H1 (cell line): Measurements from ENCODE around the gene UBE2Q2. TPM values are rescaled to one million over a fixed set of nuclear protein-coding genes. Genes with fewer than 3 reads are reported as not detected.

Experiments used
- CEBPB ChIP-seq: IDR thresholded peaks from 2 replicates; pipeline ENCODE4 v1.6.1; 2012; ENCODE audit warnings: low read depth, low read length
- CHD7 ChIP-seq: fragments of 300-600 bp; sonication (generic); IDR thresholded peaks from 2 replicates; pipeline ENCODE4 v1.7.1; 2012; ENCODE audit warnings: low read length, moderate library complexity, mild to moderate bottlenecking, inconsistent platforms; ENCODE audit not compliant: insufficient replicate concordance
- GTF2F1 ChIP-seq: IDR thresholded peaks from 2 replicates; pipeline ENCODE4 v1.6.1; 2012; ENCODE audit warnings: low read depth, low read length, improper control_type of control experiment, borderline replicate concordance
- NRF1 ChIP-seq: IDR thresholded peaks from 2 replicates; pipeline ENCODE4 v1.6.1; 2011; ENCODE audit warnings: mild to moderate bottlenecking, low read depth, low read length, improper control_type of control experiment
- SIN3A ChIP-seq, 2 experiments: IDR thresholded peaks in 1 of 2; conservative IDR thresholded peaks in 1 of 2; 2 replicates each; pipeline ENCODE4 v1.6.1; 2011 to 2012; ENCODE audit warnings: low read length in 2 of 2, improper control_type of control experiment in 1 of 2, low read depth in 1 of 2, mild to moderate bottlenecking in 1 of 2
- polyA plus RNA-seq, 7 experiments: library from polyadenylated mRNA; depleted of rRNA in 3 of 7; stranded (reverse) in 5 of 7; unstranded in 2 of 7; fragments of >200 nt in 5 of 7; fragments of 200-250 nt in 2 of 7; gene quantifications; 1 replicate in 5 of 7; 2 replicates in 1 of 7; 4 replicates in 1 of 7; pipeline versions ENCODE4 v1.2.1 to v1.2.3, GENCODE V29; 2011 to 2013; ENCODE audit warnings: missing spikeins in 2 of 7, mixed read lengths in 2 of 7
- total RNA-seq: library from RNA; stranded (reverse); fragmentation: NEBNext Ultra II Directional; extraction: Animal tissue kit (Norgen Biotek cat#: 25700); gene quantifications from 2 replicates; pipeline ENCODE4 v1.2.1, GENCODE V29; 2021

Gene UBE2Q2
- total and polyA plus RNA-seq, 2 of the 8 experiments (the other 6 are each of a cell fraction or from before 2014, with no cell fraction given): 10.1 to 22.7 TPM

- TF ChIP-seq CHD7 (no peak), NRF1 (no peak), GTF2F1 (no peak), SIN3A (conservative IDR thresholded peaks at IDR 0.05 in 1 of 2, IDR thresholded peaks at IDR 0.05 in 1 of 2; ENCODE audit: low read depth in 1 of 2, low read length in 2 of 2) (no peak), CEBPB (no peak)
Observed at GRCh38 chr15:75891895-75892294, 48.6 kb downstream of the UBE2Q2 start (continued).
